GM18498 (cell line): ENCODE data around the gene KRT9.
"Not testable (repeated sequence)": the region's sequence is repeated elsewhere in the genome, so short reads cannot be mapped to it uniquely, and the experiment has no call there.

Experiments used
- ATAC-seq: cut with Tn5 transposase; IDR thresholded peaks from one replicate; pipeline ENCODE4 v1.9.1; 2021; ENCODE audit warnings: mild to moderate bottlenecking, moderate library complexity; ENCODE audit not compliant: unreplicated experiment

The KRT9 gene

DNA sequence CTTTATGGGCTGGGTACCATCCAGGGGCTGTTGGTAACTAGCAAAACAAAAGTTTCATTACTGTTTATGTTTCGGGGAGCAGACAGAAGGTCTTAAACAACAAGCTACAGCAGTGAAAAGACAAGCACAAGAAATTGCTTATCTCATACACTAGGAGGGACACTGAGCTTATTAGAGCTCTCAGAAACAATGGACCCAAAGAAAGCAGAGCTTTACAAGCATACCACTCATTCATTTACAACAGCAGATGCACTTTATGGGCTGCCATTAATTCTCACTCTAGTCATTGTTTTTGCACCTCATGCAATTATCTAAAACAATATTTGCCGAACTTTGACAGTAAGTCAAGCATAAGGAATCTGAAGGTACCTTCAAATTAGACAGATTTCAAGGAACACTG is 30.7 kb upstream of the KRT9 start:
- no peak for ATAC-seq

DNA sequence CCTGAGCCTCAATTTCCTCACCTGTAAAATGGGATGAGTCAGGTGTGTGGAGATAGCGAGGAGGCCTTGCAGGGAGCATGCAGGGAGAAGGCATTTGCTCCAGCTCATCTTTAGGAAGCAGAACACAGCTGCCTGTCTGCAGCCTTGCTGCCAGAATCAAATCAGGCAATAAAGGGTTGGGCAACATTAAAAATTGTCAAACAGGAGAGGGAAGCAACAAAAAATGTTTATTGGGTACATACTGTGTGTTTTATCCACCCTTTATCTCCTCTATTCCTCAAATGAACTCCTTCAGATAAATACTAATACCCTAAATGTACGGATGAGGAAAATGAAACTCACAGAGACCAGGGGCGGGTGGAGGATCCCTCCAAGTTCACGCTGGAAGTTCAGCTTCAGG is 28.5 kb upstream of the KRT9 start:
- no peak for ATAC-seq

- no peak for ATAC-seq
Observed at GRCh38 chr17:41599680-41600079, 27.8 kb upstream of the KRT9 start.

GRCh38 chr17:41595585-41595984 is 23.7 kb upstream of the KRT9 start:
- ATAC-seq: no peak

DNA sequence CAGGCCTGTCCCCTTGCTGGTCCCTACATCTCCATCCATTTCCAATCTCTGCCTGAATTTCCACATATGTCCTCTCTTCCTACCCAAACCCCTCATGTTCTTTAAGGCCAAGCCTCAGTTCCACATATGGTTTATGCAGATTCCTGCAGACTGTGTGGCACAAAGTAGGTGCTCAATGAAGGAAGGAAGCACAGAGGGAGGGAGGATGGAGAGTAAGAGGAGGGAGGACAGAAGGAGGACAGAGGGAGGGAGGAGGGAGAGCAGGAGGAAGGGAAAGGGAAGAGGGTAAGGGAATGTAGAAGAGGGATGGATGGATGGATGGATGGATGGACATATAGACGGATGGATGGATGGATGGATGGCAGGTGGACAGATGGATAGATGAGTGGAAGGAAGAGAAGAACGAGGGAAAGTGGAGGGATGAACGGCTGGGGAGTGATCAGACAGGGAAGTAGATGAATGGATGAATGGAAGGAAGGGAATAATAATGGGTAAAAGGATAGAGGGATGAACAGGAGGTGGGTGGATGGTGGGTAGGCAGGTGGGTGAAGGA is 22.6 kb upstream of the KRT9 start:
- no peak for ATAC-seq

- ATAC-seq: no peak
Observed at GRCh38 chr17:41593306-41593981, 21.6 kb upstream of the KRT9 start.

DNA sequence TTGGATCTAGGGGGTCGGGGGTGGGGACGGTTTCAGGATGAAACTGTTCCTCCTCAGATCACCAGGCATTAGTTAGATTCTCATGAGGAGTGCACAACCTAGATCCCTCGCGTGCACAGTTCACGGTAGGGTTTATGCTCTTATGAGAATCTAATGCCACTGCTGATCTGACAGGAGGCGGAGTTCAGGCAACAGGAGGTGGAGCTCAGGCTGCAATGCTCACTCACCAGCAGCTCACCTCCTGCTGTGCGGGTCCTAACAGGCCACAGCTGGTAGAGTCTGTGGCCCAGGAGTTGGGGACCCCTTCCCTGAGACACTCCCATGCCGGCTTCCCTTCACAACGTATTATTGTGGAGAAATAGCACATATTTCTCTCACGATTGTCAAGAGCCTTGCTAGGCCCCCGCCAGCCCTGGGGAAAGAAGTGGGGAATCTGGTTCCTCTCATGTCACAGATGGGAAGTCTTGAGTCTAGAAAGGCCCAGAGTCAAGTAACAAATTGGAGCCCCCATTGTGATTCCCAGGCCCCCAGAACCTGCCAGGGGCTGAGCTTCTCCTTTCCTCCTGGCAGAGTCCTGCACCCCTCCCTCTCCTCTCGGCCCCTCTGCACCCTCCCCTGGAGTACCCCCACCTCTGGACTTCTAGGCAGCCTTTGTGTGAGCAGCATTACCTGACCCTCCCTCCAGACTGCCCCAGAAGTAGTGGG is 20.9 kb upstream of the KRT9 start:
- no peak for ATAC-seq

DNA sequence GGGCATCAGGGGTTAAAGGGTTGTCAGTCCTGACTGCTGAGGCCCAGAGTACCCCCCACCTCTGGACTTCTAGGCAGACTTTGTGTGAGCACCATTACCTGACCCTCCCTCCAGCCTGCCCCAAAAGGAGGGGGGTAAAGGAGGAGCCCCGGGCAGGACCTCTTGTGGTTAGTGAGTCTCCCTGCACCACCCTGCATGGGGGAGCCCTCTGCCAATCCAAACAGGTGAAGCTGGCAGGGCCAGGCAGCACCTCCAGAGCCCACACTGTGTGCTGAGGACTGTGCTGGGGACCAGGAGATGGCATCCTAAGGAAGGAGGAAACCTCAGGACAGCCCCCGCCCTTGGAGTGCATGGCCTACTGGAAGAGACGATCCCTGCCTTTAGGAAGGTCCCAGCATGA is 17.4 kb upstream of the KRT9 start:
- ATAC-seq: no peak

- no peak for ATAC-seq
Observed at GRCh38 chr17:41588126-41588810, 16.4 kb upstream of the KRT9 start.

DNA sequence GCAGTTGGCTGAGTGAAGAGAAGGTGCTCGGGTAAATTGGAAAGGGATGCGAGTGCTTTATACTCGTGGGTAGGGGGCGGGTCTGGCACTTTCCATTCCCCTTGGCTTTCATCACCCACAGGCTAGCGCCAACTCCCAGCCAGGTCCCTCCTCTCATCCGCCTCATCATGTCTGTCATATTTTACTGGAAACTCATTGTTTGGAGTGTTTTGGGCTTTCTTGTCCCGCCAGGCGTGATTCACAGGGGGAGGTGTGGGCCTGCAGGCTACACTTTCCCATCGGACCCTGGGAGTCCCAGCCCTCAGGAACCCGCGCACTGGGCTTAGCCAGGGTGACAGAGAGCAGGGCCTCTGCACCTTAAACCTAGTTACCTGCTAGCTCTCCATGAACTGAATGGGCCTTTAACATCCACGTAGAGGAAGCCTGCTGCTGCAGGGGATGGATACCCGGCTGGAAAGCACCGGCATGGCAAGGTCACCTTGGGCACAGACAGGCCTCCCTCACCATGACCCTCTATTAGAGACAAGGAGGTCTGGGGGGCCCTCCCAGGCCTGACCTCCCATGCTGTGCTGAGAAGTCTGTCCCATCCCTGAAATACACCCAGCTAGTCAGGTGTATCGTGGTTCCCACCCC is 15.1 kb upstream of the KRT9 start, which contains the start of gene KRT14:
KRT14 (minus strand) TSS at position 33 of the 633 bp plus-strand sequence. CDS start 61 bp downstream, outside the sequence.
- no peak for ATAC-seq

- no peak for ATAC-seq
Observed at GRCh38 chr17:41585301-41586056, 13.6 kb upstream of the KRT9 start.

- ATAC-seq: not testable (repeated sequence)
Observed at GRCh38 chr17:41584331-41584927, 12.6 kb upstream of the KRT9 start.

DNA sequence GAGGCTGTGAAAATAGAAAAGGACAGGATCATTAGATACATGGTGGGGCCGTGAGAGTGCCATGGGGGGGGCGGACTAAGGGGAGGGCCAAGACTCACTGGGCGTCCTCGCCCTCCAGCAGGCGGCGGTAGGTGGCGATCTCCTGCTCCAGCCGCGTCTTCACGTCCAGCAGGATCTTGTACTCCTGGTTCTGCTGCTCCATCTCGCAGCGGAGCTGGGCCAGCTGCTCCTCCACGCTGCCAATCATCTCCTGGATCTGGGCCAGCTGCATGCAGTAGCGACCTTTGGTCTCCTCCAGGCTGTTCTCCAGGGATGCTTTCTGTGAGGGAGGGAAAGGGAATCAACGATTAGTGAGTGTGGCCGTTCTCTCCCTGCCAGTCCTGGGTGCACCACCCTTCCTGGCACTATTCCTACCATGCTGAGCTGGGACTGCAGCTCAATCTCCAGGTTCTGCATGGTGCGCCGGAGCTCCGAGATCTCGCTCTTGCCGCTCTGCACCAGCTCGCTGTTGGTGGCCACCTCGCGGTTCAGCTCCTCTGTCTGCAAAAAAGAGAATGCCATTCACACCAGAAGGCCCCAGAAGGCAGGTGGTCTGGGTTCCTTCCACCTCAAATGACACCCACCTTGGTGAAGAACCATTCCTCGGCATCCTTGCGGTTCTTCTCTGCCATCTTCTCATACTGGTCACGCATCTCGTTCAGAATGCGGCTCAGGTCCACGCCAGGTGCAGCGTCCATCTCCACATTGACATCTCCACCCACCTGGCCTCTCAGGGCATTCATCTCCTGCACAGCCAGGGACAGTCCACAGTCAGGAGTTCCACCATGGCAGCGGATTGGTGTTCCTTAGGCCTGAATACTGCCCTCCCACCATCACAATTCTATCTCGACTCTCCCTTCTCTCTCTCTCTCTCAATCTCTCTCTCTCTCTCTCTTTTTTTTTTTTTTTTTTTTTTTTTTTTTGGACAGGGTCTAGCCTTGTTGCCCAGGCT is 11.6 kb upstream of the KRT9 start:
- ATAC-seq: no peak

- not testable (repeated sequence) for ATAC-seq
Observed at GRCh38 chr17:41582061-41582968, 10.5 kb upstream of the KRT9 start.

- no peak for ATAC-seq
Observed at GRCh38 chr17:41581366-41582060, 9.7 kb upstream of the KRT9 start.

GRCh38 chr17:41580687-41581365 is 9.0 kb upstream of the KRT9 start:
- no peak for ATAC-seq

- ATAC-seq: no peak
Observed at GRCh38 chr17:41580244-41580575, 8.4 kb upstream of the KRT9 start.
